Left ventricle myocardium inferior (tissue), 1 donor: ENCODE measurements around the gene PPEF2. TPM values are rescaled to one million over a fixed set of nuclear protein-coding genes. Genes with fewer than 3 reads are reported as not detected.
A peak's percentile ranks its signal among the peaks of the same experiment; 100 is the strongest.

Source experiments
- DNase-seq: peaks from one replicate; pipeline ENCODE4 v3.0.0-alpha.2; 2020
- H3K27ac ChIP-seq: fragments of 200-600 bp; replicated peaks from 2 replicates; pipeline ENCODE4 v1.8.0; 2021
- H3K27me3 ChIP-seq: fragments of 200-600 bp; 2 replicates; pipeline ENCODE4 v1.8.0; 2021; ENCODE audit warnings: low read depth
- H3K36me3 ChIP-seq: fragments of 200-600 bp; 2 replicates; pipeline ENCODE4 v1.8.0; 2021
- H3K4me1 ChIP-seq: fragments of 200-600 bp; 2 replicates; pipeline ENCODE4 v1.8.0; 2021
- H3K4me3 ChIP-seq: fragments of 200-600 bp; 2 replicates; pipeline ENCODE4 v1.8.0; 2021; ENCODE audit warnings: mild to moderate bottlenecking, moderate library complexity
- H3K9me3 ChIP-seq: fragments of 200-600 bp; replicated peaks from 2 replicates; pipeline ENCODE4 v1.8.0; 2021
- CTCF ChIP-seq: fragments of 200-600 bp; IDR thresholded peaks from 2 replicates; pipeline ENCODE4 v1.8.0; 2021; ENCODE audit warnings: antibody characterized with exemption, mild to moderate bottlenecking, borderline replicate concordance
- intact Hi-C: fragments of 100-400 bp; cut with micrococcal nuclease; formaldehyde crosslinking; loops from one replicate; pipeline ENCODE4 v1.11.0; 2022
- total RNA-seq: library from RNA; stranded (reverse); fragmentation: NEBNext Ultra II Directional; extraction: Animal tissue kit (Norgen Biotek cat#: 25700); gene quantifications from one replicate; pipeline ENCODE4 v1.2.1, GENCODE V29; 2021
- donor health status: DM: no; HTN: yes; CAD: no; lungs with severe emphysema.

PPEF2 gene
- total RNA-seq, 1 donor from 2014 or later: not detected

GRCh38 chr4:75844151-75844662 is 58.0 kb downstream of the PPEF2 start:
- no peaks in the 10 kb centered on the region for H3K9me3 ChIP-seq
- H3K36me3 ChIP-seq: no peaks in the 10 kb centered on the region
- no peak for TF ChIP-seq CTCF
- intact Hi-C loops: no loop called here
- peaks cover 33% of the 10 kb centered on the region for H3K4me1 ChIP-seq
- no peak overlapping the region for H3K27ac ChIP-seq
- no peak for DNase-seq
- H3K4me3 ChIP-seq: no peak overlapping the region
- H3K27me3 ChIP-seq: no peaks in the 10 kb centered on the region

GRCh38 chr4:75843596-75843995 is 58.7 kb downstream of the PPEF2 start:
- intact Hi-C loops: no loop called here
- no peaks in the 10 kb centered on the region for H3K9me3 ChIP-seq
- no peaks in the 10 kb centered on the region for H3K36me3 ChIP-seq
- DNase-seq: no peak
- TF ChIP-seq CTCF: no peak
- no peaks in the 10 kb centered on the region for H3K27me3 ChIP-seq
- H3K27ac ChIP-seq: no peak overlapping the region
- H3K4me1 ChIP-seq: peaks cover 33% of the 10 kb centered on the region
- no peak overlapping the region for H3K4me3 ChIP-seq

DNA sequence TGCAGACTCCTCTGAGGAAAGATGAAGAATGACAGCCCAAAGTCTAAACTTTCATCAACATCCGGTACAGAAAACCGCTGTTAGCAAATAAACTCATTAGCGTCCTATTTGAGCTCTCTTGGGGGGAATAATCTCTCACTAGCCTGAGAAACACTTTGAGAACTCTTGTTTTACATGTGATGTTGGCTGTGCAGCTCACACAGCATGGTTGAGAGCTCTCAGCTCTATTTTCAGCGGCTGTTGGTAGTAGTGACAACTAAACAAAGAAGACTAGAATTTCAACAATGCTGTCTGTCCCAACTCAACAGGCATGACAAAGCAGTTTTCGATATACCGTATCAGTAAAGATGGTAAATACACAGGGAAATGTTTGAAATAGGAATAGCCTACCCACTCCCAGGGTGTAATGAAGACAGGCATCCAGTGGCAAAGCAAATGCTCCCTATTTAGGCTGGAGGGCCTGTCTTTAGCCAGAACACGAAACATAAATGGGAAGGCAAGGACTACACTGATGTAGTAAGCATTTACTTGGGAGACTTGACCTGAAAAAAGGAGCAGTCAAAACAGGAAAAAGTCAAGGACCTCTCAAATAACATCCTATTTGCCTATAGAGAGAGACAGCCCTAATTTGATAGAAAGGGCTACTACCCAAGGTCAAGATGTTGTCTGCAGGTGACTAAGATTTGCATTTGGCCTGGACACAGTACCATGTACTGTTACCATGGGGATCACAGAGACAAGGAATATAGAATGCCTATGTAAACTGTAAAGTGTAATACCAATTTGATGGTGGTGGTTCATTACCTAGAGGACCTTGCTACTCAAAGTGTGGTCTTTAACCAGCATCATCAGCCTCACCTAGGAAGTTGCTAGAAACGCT is 60.4 kb downstream of the PPEF2 start:
- H3K9me3 ChIP-seq: no peaks in the 10 kb centered on the region
- no peak for TF ChIP-seq CTCF
- intact Hi-C loops: no loop called here
- no peaks in the 10 kb centered on the region for H3K27me3 ChIP-seq
- H3K36me3 ChIP-seq: no peaks in the 10 kb centered on the region
- H3K27ac ChIP-seq: peak overlapping the region; percentile 83
- H3K4me1 ChIP-seq: peaks cover 24% of the 10 kb centered on the region
- no peak for DNase-seq
- no peak overlapping the region for H3K4me3 ChIP-seq

DNA sequence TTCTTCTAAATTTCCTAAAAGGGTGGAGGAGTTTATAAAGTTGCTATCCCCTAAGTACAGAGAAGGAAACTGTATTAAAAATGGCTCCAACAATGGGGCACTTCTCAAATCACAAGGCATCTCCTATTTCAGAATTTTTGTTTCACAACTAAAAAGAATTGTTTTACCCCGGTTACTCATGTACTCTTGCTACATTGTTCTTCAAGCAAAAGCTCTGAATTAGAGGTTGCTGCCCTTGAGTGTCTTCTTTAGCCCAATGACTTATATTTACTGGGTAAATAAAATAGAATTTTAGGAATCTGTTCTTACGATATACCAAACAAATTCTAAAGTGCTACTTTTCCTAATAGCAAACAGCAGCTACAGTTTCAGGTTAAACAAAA is 67.5 kb downstream of the PPEF2 start:
- no peak for TF ChIP-seq CTCF
- Histone ChIP-seq H3K36me3 (no peaks in the 10 kb centered on the region), H3K4me1 (peaks cover 3% of the 10 kb centered on the region), H3K27me3 (no peaks in the 10 kb centered on the region), H3K27ac (no peak overlapping the region), H3K4me3 (no peak overlapping the region), H3K9me3 (peaks cover 8% of the 10 kb centered on the region)
- no peak for DNase-seq
- intact Hi-C loops: no loop called here

DNA sequence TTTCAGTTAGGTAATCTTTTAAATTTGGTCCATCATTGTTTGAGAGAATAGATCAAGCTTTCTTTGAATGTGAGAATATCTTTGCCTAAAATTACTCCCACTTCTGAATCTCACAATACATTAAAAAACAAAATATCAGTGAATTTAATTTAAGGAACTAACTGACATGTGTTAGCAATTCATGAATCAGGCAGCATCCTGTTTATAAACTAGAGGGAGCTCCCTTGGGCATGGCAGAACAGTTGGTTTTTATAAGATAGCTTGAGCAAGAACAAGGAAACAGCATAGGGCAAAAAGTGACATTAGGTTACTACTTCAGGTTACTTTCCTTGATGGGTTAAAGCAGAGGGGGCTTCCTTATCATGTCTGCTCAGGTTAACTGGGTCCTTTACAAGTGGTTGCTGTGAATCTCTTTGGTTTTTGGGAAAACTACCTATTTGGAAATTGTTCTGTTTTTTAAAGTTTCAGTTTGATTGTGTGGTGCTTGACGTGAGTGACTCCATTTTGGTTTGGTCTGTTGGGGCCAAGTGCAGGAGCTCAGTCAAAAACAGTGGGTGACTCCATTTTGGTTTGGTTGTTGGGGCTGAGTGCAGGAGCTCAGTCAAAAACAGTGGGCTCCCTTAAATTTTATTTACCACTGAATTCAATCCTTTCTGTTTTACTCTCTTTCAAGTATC is 68.0 kb downstream of the PPEF2 start:
- intact Hi-C loops: no loop called here
- Histone ChIP-seq H3K36me3 (no peaks in the 10 kb centered on the region), H3K4me1 (peaks cover 3% of the 10 kb centered on the region), H3K9me3 (peaks cover 8% of the 10 kb centered on the region), H3K27me3 (no peaks in the 10 kb centered on the region), H3K4me3 (no peak overlapping the region), H3K27ac (no peak overlapping the region)
- no peak for TF ChIP-seq CTCF
- DNase-seq: no peak
